HG03280 (cell line): ENCODE measurements around the gene C17orf114.

ENCODE experiments used
- ATAC-seq: cut with Tn5 transposase; IDR thresholded peaks from one replicate; pipeline ENCODE4 v1.9.1; 2021; ENCODE audit warnings: mild to moderate bottlenecking, moderate library complexity; ENCODE audit not compliant: unreplicated experiment

The C17orf114 gene

DNA sequence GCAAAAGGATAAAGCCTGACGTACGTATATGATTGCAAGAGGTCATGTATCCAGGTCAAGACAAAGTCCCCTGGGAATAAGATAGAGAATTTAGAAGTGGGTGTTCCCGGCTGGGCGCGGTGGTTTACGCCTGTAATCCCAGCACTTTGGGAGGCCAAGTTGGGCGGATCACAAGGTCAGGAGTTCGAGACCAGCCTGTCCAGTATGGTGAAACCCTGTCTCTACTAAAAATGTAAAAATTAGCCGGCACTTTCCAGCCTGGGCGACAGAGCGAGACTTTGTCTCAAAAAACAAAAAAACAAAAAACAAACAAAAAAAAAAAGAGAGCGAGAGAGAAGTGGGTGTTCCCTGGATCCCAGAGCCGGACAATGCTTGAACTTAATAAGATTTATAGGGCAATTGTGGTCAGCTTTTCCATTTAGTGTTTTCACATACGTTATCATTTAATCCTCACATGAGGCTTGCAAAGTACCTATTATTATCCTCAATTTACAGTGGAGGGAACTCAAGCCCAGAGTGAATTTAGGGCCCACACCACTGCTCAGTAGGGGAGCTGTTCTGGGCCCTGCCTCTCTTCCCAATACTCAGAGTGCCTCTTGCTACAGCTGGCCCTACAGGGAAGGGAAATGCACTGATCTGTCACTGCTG is 13.8 kb downstream of the C17orf114 start:
- no peak for ATAC-seq

DNA sequence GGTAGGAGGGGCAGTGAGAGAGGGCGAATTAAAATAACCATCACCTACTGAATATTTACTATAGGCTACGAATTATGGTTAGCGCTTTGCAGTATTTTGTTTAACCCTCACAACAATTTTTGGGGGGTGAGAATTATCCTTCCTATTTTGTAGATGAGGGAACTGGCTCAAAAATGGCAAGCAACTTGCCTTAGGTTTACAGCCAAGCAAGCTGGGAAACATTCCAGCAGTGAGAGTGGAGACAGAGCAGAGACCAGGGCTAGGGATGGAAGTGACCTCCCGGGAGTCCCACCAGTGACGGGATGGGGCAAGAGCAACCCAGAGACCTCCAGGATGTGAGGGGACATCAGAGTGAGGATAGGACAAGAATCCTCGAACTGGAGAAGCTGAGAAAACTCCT is 15.6 kb downstream of the C17orf114 start:
- ATAC-seq: no peak

DNA sequence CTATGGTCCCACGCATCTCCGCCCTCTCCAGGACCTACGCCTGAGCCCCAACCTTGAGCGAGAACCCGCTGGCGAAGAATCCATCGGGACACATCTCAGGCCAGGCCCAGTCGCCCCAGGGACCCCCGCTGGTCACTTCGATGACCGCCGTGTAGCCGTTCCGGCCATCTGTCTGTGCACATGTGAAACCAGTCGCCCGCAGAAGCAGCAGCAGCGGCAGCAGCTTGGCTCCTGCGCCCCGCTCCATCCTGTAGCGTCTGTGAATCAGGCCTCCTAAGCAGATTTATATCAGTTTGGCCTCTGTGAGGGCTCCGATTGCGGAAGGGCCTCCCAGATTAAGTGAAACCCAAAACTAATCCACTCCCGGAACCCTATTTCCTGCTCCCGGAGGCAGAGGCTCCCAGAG is 16.0 kb downstream of the C17orf114 start, which contains the start of gene VMO1:
Gene VMO1, minus strand, starts transcription at position 259 of the 406 bp plus-strand sequence. Its CDS starts 12 bp downstream, at position 247.
- ATAC-seq: no peak

DNA sequence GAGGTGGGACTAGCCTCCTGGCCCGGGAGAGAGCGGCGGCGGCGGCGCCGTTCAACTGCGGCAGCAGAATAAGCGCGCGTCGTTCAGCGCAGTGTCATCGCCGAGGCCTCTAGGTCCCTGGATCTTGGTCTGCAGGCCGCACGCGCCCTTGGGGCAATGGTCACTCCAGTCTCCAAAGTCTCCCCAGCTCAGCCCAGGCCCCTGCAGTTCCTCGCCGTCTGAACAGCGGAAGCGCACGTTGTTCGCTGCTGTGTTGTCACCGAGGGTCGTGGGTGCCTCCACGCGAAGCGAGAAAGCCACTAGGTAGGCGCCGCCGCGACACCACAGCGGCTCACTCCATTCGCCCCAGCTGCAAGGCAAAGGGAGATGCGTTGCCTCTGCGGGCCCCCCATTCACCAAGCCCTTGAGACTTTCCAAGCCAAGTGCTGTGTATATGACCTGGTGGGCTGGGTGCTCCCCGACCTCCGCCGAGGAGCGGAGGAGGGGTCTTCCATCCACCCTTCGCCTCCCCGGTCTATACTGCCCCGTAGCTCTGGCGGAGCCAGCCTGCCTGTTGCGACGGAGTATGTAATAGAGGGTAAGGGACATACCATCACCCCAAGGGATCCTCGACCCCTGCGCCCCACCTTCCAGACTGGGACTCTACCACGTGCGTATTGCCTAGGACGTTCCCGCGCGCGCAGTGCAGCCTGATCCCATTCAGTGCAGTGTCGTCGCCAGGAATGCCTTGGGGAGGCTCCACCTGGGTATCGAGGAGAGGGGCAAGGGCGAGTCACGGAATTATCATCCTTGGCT is 16.6 kb downstream of the C17orf114 start:
- no peak for ATAC-seq

DNA sequence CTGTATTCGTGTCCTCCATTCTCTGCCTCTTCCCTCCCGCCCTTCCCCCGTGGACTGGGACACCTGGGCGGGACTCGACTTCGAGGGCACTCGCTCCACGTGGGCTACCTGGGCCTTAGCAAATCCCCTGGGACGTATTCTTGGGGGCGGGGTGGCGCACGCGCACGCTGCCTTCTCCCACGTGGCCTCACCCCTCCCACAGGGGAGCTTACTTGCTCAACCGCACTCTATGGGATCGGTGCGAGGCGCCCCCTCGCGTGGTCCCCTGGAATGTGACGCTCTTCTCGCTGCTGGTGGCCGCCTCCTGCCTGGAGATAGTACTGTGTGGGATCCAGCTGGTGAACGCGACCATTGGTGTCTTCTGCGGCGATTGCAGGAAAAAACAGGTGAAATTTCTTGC is 19.5 kb downstream of the C17orf114 start:
- no peak for ATAC-seq

DNA sequence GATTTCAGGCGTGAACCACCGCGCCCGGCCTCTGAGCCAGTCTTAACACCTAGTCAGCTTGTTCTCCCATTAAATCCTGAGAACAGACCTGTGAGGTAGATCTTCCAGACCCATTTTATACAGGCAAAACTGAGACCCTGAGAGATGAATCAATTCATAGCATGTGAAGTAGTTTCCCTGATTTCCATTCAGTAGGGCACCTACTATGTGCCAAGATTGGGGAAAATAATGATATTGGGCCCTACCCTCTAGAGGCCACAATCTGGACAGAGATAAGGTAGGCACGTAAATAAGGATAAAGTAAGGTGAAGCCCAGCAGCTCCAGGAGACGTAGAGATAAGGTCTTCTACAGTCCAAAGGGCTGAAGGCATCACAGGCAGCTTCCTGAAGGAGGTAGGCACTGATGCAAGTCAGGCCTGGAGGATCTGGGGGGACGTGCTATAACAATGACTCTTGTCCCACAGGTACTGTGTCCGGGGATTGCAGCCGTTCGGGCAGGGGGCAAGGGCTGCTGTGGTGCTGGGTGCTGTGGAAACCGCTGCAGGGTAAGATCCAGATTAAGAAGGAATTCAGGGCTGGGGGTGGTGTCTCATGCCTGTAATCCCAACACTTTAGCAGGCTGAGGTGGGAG is 21.7 kb downstream of the C17orf114 start:
- ATAC-seq: no peak

DNA sequence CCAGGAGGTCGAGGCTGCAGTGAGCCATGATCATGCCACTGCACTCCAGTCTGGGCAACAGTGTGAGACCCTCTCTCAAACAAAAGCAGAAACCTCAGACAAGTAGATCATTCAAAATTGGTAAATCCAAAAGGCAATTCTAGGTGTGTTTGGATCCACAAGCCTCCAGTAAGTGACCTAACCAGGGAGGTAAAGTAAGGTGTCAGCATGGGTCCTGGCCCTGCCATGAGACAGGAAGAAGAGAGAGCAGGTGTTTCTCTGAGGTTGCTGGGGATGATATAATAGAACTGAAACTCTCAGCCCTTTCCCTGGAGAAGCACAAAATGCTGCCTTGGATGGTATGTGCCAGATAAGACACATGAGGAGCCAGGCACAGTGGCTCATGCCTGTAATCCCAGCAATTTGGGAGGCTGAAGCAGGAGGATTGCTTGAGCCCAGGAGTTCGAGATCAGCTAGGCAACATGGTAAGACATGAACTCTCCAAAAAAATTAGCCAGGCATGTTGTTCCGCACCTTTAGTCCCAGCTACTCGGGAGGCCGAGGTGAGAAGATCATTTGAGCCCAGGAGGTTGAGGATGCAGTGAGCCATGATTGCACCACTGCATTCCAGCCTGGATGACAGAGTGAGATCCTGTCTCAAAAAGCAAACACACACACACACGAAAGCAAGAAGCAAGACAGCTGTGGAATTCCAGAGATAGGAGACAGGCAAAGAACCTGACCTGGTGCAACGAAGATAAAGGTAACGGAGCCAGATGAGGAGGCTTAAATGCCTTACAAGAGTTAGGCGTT is 24.0 kb downstream of the C17orf114 start:
- no peak for ATAC-seq

DNA sequence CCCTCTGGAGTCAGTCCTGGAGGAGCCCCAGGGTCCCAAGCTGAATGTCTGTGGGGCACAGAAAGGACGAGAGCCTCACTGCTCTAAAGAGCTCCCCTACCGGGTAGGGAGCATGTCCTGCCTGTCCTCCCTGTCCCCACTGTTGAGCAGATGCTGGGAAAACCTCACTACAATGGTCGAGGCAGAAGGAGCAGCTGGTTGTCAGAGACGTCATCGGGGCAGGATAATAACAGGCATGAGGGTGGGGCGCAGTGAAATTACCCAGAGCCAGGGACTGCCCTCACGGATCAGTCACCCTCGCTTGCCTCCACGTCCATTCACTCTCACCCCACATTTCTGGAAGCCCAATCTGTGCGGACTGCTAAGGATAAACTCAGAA is 29.9 kb downstream of the C17orf114 start:
- no peak for ATAC-seq

DNA sequence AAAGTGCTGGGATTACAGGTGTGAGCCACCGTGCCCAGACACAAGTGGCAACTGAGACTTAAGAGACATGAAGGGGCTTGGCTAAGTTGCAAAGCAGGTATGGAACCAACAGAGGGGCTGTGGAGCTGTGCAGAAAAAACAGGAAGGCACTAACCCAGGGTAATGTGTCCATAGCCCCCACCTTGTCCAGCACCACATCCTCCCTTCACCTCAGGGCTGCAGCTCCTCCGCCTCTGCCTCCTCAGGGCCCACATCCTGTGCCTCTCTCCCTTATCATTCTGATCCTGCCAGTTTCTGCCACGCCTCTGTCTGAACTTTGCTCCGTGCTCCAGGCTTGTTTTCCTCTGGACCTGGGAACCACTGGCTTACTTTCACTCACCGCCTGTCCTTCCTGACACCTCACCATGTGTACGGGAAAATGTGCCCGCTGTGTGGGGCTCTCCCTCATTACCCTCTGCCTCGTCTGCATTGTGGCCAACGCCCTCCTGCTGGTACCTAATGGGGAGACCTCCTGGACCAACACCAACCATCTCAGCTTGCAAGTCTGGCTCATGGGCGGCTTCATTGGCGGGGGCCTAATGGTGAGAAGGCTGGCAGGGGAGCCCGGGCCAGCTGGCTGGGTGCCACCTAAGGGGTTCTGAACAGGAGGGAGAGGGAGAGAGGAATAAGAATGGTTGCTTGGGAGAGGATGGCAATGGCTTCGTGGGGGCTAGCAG is 30.5 kb downstream of the C17orf114 start, which contains the start of gene TM4SF5:
Gene TM4SF5, plus strand, starts transcription at position 368 of the 716 bp plus-strand sequence. Its CDS starts 37 bp downstream, at position 405.
- no peak for ATAC-seq

DNA sequence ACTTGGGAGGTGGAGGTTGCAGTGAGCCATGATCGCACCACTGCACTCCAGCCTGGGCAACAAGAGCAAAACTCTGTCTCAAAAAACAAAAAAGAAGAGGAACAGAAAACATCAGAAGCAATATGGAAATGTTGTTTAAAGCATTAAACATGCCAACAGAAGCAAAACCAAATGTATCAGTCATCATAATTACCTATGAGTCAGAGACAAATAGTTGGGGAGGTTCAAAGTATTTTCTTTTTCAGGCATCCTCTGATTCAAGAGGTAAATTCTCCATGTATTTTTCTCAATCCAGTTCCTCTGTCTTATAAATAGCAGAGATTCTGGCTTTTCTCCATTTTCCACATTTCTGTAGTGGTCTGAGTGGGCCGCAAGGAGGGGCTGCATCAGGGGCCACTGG is 32.5 kb downstream of the C17orf114 start:
- no peak for ATAC-seq

DNA sequence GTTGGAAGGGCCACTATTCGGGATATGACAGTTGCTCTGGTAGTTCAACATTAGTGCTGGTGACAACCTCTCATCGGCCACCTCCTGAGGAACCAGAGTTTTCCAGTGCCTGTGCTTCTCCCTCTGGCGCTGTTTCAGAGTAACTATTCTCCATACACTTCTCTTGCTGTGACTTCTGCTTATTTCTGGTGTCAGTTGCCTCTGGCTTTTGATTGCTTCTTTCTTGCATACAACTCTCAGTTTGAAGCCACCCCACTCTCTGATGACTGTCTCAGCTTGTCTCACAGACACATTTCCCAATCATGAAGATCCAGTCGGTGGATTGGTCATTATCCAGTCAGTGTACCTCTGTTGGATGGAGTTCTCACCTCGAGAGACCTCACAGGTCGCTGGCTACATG is 33.8 kb downstream of the C17orf114 start:
- ATAC-seq: no peak

DNA sequence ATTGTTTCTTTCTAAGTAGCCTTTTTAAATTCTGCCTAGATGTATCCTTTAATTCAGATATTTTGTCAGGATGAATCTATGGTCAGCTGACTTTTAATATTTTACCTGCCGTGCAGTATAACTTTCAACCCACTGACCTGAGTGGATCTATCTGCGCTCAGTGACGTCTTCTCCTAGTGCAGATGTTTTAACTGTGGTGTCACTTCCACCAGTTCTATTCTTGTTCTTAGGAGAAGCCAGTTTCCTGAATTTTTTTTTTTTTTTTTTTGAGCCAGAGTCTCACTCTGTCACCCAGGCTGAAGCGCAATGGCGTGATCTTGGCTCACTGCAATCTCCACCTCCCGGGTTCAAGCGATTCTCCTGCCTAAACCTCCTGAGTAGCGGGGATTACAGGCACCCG is 35.4 kb downstream of the C17orf114 start:
- no peak for ATAC-seq

DNA sequence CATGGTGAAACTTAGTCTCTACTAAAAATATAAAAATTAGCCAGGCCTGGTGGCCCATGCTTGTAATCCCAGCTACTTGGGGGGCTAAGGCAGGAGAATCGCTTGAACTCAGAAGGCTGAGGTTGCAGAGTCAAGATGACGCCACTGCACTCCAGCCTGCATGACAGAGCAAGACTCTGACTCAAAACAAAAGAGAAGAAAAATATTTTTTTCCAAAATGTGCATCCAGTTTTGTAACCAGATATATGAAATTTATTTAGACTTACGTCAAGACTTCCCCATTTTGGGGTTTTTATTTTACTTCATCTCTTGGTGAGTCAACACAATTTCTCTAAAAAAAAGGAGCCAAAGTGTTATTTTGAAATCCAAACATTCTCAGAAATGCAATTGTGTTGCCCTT is 35.9 kb downstream of the C17orf114 start:
- no peak for ATAC-seq

DNA sequence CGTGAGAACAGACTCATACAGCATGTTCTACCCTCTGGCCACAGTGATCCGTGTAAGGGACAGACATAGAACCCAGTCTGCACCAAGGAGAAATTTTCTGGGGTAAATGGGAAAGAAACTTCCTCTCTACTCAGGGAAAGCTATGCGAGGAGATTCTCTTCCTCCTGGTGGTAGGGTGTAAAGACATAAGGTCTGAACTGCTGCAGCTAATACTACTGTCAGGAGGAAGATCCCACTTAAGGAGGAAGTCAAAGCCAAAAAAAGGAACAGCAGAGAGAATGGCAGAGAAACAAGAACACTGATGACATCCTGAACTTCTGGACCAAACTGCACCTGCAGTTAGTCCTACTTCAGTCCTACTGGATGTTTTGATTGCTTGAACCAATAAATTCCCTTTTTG is 37.5 kb downstream of the C17orf114 start:
- no peak for ATAC-seq

DNA sequence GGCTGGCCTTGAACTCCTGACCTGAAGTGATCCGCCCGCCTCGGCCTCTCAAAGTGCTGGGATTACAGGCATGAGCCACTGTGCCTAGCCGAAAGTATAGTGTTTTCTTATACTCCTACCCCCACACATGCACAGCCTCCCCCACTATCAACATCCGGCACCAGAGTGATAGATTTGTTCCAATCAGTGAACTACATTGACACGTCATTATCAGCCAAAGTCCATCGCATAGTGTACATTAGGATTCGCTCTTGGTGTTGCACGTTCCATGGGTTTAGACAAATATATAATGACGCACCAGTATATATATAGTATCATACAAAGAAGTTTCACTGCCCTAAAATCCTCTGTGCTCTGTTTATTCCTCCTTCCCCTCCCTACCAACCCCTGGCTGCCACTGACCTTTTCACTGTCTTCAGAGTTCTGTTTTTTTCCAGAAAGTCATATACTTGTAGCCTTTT is 42.3 kb downstream of the C17orf114 start:
- ATAC-seq: no peak

DNA sequence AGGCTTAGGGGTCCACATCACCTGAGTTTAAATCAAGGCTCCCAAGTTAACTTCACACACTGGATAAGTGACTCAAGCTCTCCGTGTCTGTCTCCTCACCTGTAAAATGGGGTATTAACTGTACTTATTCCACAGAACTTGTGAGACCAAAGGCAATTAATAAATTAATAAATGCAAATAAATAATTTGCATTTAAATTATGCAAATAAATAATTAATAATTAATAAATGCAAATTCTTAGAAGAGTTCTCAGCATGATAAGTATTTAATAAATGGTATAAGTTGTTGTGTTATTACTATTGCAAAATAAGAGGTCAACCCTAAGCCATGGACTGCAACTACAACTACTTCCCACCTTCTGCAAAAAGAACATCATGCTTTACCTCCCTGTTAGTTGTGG is 48.7 kb downstream of the C17orf114 start:
- no peak for ATAC-seq

DNA sequence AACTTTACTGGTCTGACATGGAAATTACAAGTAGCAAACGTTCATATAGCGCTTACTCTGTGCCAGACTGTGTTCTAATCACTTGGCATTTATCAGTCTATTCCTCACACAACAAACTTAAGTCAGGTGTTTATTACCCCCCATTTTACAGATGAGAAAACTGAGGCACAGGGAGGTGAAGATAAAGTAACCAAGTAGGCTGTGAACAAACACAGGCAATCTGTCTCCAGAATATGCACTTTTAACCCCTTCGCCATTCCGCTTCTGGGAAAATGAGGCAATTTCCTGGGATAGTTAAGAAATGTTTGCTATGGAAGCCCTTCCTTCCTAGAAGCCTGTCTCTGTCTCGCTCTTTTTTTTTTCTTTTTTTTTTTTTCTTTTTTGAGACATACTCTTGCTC is 50.2 kb downstream of the C17orf114 start:
- no peak for ATAC-seq
